SK-N-MC (cell line): ENCODE data around the gene IQSEC1.

ENCODE experiments used
- DNase-seq: peaks from one replicate; pipeline ENCODE4 v3.0.0-alpha.2; 2011; ENCODE audit warnings: low read depth, low spot score
- H3K27ac ChIP-seq: fragments of 200-600 bp; sonication (generic); 2 replicates; pipeline ENCODE4 v1.5.1; 2016; ENCODE audit warnings: mixed run types
- H3K36me3 ChIP-seq: fragments of 200-600 bp; sonication (generic); 2 replicates; pipeline ENCODE4 v1.6.1; 2017; ENCODE audit warnings: antibody characterized with exemption, low read length, mixed read lengths; ENCODE audit not compliant: insufficient read depth
- H3K4me3 ChIP-seq: fragments of 200-600 bp; sonication (generic); 2 replicates; pipeline ENCODE4 v1.5.1; 2016
- H3K9ac ChIP-seq: fragments of 200-600 bp; sonication (generic); 2 replicates; pipeline ENCODE4 v1.8.0; 2017; ENCODE audit warnings: mixed run types, mixed read lengths; ENCODE audit not compliant: insufficient read length
- H3K9me3 ChIP-seq: fragments of 200-600 bp; sonication (generic); 2 replicates; pipeline ENCODE4 v1.6.1; 2017; ENCODE audit warnings: low read depth, mild to moderate bottlenecking, antibody characterized with exemption, low read length, moderate library complexity, mixed read lengths
- EZH2 ChIP-seq: fragments of 200-600 bp; sonication (generic); IDR thresholded peaks from one replicate; pipeline ENCODE4 v1.6.1; 2017; ENCODE audit warnings: antibody characterized with exemption
- FOXP2 ChIP-seq: optimal IDR thresholded peaks from 2 replicates; pipeline ENCODE3; 2011; ENCODE audit warnings: mild to moderate bottlenecking, moderate library complexity; ENCODE audit not compliant: insufficient read depth; ENCODE audit errors: extremely low read length, control extremely low read depth
- POLR2AphosphoS5 ChIP-seq: IDR thresholded peaks from 2 replicates; pipeline ENCODE4 v1.6.1; 2012; ENCODE audit warnings: mild to moderate bottlenecking, low read depth, low read length, borderline replicate concordance

IQSEC1 gene

GRCh38 chr3:13015286-13016082 lies 57.7 kb downstream of the IQSEC1 start:
- no peaks in the 10 kb centered on the region for H3K9me3 ChIP-seq
- TF ChIP-seq FOXP2 (no peak), POLR2AphosphoS5 (no peak), EZH2 (no peak)
- no peak overlapping the region for H3K9ac ChIP-seq
- no peak overlapping the region for H3K27ac ChIP-seq
- DNase-seq: no peak
- no peaks in the 10 kb centered on the region for H3K36me3 ChIP-seq
- H3K4me3 ChIP-seq: no peak overlapping the region

DNA sequence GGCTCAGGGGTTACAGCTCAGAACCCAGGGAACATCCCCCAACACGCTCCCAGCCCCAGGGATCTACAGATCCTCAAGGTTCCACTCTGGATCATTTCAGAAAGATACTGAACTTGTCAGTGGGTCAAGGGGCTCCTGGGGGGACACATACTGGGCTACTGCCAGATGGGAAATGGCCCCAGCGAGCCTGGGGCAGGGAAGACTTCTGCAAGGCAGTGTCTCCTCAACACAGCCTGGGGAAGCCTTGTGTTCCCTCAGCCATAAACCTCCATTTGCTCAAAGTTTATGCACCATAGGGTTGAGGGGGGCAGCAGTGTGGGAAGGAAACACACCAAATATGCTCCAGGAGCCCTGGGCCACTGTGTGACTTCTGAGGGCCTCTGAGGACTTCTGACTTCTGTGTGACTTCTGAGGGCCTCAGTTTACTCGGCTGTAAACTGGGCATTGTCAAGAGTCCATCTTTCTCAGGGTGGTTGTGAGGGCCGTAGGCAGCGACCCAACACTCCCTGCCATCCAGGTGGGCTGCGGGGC lies 58.4 kb downstream of the IQSEC1 start:
- H3K9ac ChIP-seq: no peak overlapping the region
- H3K9me3 ChIP-seq: no peaks in the 10 kb centered on the region
- H3K36me3 ChIP-seq: no peaks in the 10 kb centered on the region
- no peak overlapping the region for H3K4me3 ChIP-seq
- DNase-seq: no peak
- H3K27ac ChIP-seq: no peak overlapping the region
- no peak for TF ChIP-seq EZH2

DNA sequence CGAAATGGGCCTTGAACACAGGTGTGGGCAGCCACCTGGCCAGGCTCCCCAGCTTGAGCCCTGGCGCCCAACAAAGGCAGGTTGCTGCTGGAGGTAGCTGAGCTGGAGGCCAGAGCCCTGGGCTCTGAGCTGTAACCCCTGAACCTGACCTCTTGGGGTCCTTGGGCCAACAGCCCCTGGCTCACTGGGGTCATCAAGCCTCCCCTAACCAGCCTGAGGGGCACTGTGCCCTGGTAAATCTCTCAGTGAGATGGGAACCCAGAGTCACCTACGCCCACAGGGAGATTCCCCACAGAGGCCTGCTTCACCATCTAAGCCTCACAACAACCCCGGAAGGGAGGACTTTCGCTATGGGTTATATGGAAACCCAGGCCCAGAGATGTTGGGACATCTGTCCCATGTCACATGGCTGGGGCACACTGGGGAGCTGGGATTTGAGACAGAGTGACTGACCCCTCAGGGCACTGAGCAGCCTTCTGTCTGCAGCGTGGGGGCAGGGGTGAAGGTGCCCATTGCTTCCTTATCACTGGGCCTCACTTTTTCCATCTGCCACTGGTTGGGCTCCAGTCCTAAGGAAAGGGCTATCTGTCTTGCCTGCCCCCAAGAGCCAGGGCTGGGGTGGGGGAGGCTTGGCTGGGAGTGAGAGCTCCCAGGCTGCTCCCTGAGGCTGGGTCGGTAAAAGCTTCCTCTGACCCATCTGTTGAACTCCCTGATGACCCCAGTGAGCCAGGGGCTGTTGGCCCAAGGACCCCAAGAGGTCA lies 59.1 kb downstream of the IQSEC1 start:
- no peak for TF ChIP-seq POLR2AphosphoS5
- TF ChIP-seq FOXP2: no peak
- TF ChIP-seq EZH2: no peak
- DNase-seq: no peak
- no peak overlapping the region for H3K4me3 ChIP-seq
- H3K9me3 ChIP-seq: no peaks in the 10 kb centered on the region
- no peak overlapping the region for H3K27ac ChIP-seq
- no peak overlapping the region for H3K9ac ChIP-seq
- no peaks in the 10 kb centered on the region for H3K36me3 ChIP-seq

DNA sequence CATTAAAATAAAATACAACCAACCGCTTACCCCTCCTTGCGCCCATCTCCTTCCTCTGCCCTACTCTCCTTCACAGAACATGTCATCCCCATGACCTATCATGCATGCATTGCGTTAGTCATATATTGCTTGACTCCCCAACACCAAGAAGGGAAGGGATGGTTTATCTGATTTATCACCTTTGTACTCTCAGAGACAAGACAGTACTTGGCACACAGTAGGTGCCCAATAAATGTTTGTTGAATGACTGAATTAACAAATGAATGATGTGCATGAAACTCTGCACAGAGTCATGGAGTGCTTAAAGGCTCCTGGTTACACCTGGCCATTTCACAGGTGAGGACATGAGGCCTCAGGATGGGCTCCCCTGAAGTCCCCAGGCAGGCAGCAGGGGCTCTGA lies 59.7 kb downstream of the IQSEC1 start:
- TF ChIP-seq FOXP2 (no peak), EZH2 (no peak), POLR2AphosphoS5 (no peak)
- no peak for DNase-seq
- Histone ChIP-seq H3K27ac (no peak overlapping the region), H3K9me3 (no peaks in the 10 kb centered on the region), H3K9ac (no peak overlapping the region), H3K4me3 (no peak overlapping the region), H3K36me3 (no peaks in the 10 kb centered on the region)

DNA sequence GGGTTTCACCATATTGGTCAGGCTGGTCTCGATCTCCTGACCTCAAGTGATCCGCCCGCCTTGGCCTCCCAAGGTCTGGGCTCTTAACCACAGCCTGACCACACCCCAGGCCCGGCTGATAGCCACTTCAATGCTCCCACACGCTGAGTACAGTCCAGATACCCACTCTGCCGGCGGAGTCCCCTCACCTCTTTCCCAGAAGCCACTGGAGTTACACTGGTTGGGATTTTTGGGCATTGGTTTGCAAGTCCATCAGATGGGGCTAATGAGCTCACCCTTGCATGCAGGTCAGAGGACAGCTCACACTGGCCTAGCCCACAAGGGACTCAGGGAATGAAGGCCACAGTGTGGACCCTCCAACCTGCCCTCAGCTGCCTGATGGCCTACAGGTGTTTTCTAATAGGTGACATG lies 60.1 kb downstream of the IQSEC1 start:
- TF ChIP-seq FOXP2 (no peak), EZH2 (no peak), POLR2AphosphoS5 (no peak)
- DNase-seq: no peak
- H3K4me3 ChIP-seq: no peak overlapping the region
- H3K27ac ChIP-seq: no peak overlapping the region
- H3K9me3 ChIP-seq: no peaks in the 10 kb centered on the region
- H3K36me3 ChIP-seq: no peaks in the 10 kb centered on the region
- no peak overlapping the region for H3K9ac ChIP-seq

DNA sequence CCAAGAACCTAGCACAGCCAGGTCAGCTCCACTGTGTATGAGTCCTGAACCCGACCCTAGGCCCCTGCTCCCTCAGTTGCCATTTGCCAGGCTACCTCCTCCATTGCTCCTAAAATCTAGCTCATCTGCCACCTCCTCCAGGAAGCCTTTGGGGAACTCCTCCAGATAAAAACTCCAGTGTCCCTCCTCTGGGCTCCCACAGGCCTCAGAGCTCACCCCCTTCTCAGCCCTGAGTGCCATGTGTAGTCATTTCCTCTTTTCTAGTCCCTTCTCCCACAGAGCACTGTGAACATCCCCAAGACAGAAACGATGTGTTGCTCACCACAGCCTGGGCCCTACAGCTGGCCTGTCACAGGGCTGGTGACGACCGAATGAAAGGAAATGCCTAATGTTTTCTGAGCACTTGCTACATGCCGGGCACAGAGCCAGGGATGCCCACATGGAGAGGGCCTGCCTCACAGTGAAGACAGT lies 61.0 kb downstream of the IQSEC1 start:
- H3K27ac ChIP-seq: no peak overlapping the region
- no peak overlapping the region for H3K4me3 ChIP-seq
- no peak for DNase-seq
- H3K36me3 ChIP-seq: no peaks in the 10 kb centered on the region
- H3K9me3 ChIP-seq: no peaks in the 10 kb centered on the region
- H3K9ac ChIP-seq: no peak overlapping the region
- TF ChIP-seq FOXP2 (no peak), POLR2AphosphoS5 (no peak)

GRCh38 chr3:13011573-13012220 lies 61.5 kb downstream of the IQSEC1 start:
- Histone ChIP-seq H3K36me3 (no peaks in the 10 kb centered on the region), H3K9ac (no peak overlapping the region), H3K4me3 (no peak overlapping the region), H3K9me3 (no peaks in the 10 kb centered on the region), H3K27ac (no peak overlapping the region)
- DNase-seq: no peak
- TF ChIP-seq EZH2: no peak

DNA sequence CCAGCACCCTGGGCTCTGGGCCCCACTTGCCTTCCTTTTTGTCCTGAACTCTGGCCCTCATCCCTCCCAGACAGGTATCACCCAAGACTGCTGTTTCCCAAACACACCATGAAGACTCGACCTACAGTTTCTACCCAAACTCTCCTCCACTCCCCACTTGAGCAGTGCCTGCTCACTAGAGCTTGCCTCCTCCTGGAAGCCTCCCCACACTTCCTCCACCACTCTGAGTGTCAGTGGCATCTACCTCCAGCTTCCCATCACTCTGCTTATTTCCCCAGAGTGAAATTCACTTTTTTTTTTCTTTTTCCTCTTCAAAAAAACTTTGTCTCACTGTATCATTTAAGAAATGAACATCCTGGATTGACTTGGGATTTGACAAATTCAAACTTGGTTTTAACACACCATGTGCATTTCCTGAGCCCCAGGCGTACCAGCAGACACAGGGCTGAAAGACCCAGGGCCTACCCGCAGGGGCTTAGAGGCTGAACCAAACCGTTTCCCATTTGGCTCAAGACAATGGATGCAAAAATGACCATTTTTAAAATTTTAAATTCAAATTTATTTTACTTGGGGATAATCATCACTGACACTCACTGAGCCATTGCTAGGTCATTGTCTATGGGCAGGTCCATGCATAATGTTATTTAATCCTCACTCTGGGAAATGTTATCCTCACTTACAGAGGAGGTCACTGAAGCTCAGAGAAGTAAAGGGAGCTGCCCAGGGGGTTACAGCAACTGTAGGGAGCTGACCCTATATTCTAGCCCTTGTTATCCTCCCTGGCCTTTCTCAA lies 62.3 kb downstream of the IQSEC1 start:
- DNase-seq: no peak
- no peak overlapping the region for H3K27ac ChIP-seq
- H3K4me3 ChIP-seq: no peak overlapping the region
- H3K36me3 ChIP-seq: no peaks in the 10 kb centered on the region
- TF ChIP-seq POLR2AphosphoS5: no peak
- no peak for TF ChIP-seq EZH2
- H3K9ac ChIP-seq: no peak overlapping the region
- H3K9me3 ChIP-seq: no peaks in the 10 kb centered on the region
